ENCODE results near the gene MST1R.
"Not testable (repeated sequence)": the region's sequence is repeated elsewhere in the genome, so short reads cannot be mapped to it uniquely, and the experiment has no call there.

MST1R gene

GRCh38 chr3:49910409-49911123, 6.9 kb upstream of the MST1R start:
- DNase-seq, result no peak

GRCh38 chr3:49908373-49909199, 4.9 kb upstream of the MST1R start:
- no peak for DNase-seq

GRCh38 chr3:49906073-49906743, 2.5 kb upstream of the MST1R start:
- no peak for DNase-seq

GRCh38 chr3:49904448-49904847, 775 bp upstream of the MST1R start:
- DNase-seq, result not testable (repeated sequence)

- DNase-seq, result no peak
Measured at GRCh38 chr3:49902511-49903345, 945 bp downstream of the MST1R start.

- no peak for DNase-seq
Measured at GRCh38 chr3:49901366-49902339, 2.0 kb downstream of the MST1R start.

- DNase-seq, result no peak
Measured at GRCh38 chr3:49900491-49901153, 3.1 kb downstream of the MST1R start.

GRCh38 chr3:49899815-49900214, 3.9 kb downstream of the MST1R start:
- no peak for DNase-seq

GRCh38 chr3:49898991-49899390, 4.7 kb downstream of the MST1R start:
- DNase-seq, result no peak

- DNase-seq, result no peak
Measured at GRCh38 chr3:49896345-49896744, 7.3 kb downstream of the MST1R start.

- DNase-seq, result no peak
Measured at GRCh38 chr3:49895791-49896190, 7.9 kb downstream of the MST1R start.

GRCh38 chr3:49889296-49889695, 14.4 kb downstream of the MST1R start:
- no peak for DNase-seq

GRCh38 chr3:49886922-49887265, 16.8 kb downstream of the MST1R start:
- DNase-seq, result no peak

- no peak for DNase-seq
Measured at GRCh38 chr3:49883998-49884397, 19.7 kb downstream of the MST1R start.

- no peak for DNase-seq
Measured at GRCh38 chr3:49882166-49882565, 21.5 kb downstream of the MST1R start.

- DNase-seq, result no peak
Measured at GRCh38 chr3:49880581-49881315, 22.9 kb downstream of the MST1R start.

GRCh38 chr3:49879721-49880120, 24.0 kb downstream of the MST1R start:
- no peak for DNase-seq

- no peak for DNase-seq
Measured at GRCh38 chr3:49878686-49879085, 25.0 kb downstream of the MST1R start.

- DNase-seq, result no peak
Measured at GRCh38 chr3:49877716-49878115, 26.0 kb downstream of the MST1R start.

GRCh38 chr3:49876567-49876966, 27.1 kb downstream of the MST1R start:
- no peak for DNase-seq
